K562 (cell line): ENCODE data around the gene FH.

Source experiments
- POLR2A ChIP-seq: fragments of 450-650 bp; conservative IDR thresholded peaks from 2 replicates; pipeline ENCODE4 v1.6.1; 2016
- ZNF217 ChIP-seq: sonication (generic); formaldehyde crosslinking; IDR thresholded peaks from 2 replicates; pipeline ENCODE4 v1.8.0; 2022; ENCODE audit warnings: mild to moderate bottlenecking, missing genetic modification reagents
- ZNF780A ChIP-seq: fragments of 250-450 bp; sonication (Bioruptor Pico); IDR thresholded peaks from 2 replicates; pipeline ENCODE4 v1.5.0; 2021; ENCODE audit warnings: mild to moderate bottlenecking
- TF ChIP-seq, protein P1 (sequence below), 3 experiments: IDR thresholded peaks in 2 of 3; conservative IDR thresholded peaks in 1 of 3; 2 replicates each; pipeline ENCODE4 v1.5.1; 2011 to 2012; ENCODE audit warnings: low read length in 3 of 3, mild to moderate bottlenecking in 3 of 3, control low read depth in 2 of 3, improper control_type of control experiment in 1 of 3, inconsistent platforms in 1 of 3, low read depth in 1 of 3, mixed read lengths in 1 of 3, moderate library complexity in 1 of 3; ENCODE audit not compliant: insufficient read depth in 2 of 3

- TF ChIP-seq POLR2A (no peak), ZNF780A (CRISPR knock-in tag) (no peak), ZNF217 (CRISPR knock-in tag) (no peak)
- TF ChIP-seq, protein P1, sequence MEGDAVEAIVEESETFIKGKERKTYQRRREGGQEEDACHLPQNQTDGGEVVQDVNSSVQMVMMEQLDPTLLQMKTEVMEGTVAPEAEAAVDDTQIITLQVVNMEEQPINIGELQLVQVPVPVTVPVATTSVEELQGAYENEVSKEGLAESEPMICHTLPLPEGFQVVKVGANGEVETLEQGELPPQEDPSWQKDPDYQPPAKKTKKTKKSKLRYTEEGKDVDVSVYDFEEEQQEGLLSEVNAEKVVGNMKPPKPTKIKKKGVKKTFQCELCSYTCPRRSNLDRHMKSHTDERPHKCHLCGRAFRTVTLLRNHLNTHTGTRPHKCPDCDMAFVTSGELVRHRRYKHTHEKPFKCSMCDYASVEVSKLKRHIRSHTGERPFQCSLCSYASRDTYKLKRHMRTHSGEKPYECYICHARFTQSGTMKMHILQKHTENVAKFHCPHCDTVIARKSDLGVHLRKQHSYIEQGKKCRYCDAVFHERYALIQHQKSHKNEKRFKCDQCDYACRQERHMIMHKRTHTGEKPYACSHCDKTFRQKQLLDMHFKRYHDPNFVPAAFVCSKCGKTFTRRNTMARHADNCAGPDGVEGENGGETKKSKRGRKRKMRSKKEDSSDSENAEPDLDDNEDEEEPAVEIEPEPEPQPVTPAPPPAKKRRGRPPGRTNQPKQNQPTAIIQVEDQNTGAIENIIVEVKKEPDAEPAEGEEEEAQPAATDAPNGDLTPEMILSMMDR (IDR thresholded peaks at IDR 0.05 in 2 of 3, conservative IDR thresholded peaks at IDR 0.05 in 1 of 3; ENCODE audit: insufficient read depth in 2 of 3, low read depth in 1 of 3, low read length in 3 of 3) = no peak
These were observed 49.2 kb downstream of the FH start for GRCh38 chr1:241470361-241470760.
